ENCODE results near the gene ST3GAL3. TPM values are rescaled to one million over a fixed set of nuclear protein-coding genes. Genes with fewer than 3 reads are reported as not detected.

The ST3GAL3 gene
- total and polyA plus RNA-seq, 2 of the 13 experiments (the other 11 are each of a cell fraction or from before 2014, with no cell fraction given) = 5.1 to 8.1 TPM

DNA sequence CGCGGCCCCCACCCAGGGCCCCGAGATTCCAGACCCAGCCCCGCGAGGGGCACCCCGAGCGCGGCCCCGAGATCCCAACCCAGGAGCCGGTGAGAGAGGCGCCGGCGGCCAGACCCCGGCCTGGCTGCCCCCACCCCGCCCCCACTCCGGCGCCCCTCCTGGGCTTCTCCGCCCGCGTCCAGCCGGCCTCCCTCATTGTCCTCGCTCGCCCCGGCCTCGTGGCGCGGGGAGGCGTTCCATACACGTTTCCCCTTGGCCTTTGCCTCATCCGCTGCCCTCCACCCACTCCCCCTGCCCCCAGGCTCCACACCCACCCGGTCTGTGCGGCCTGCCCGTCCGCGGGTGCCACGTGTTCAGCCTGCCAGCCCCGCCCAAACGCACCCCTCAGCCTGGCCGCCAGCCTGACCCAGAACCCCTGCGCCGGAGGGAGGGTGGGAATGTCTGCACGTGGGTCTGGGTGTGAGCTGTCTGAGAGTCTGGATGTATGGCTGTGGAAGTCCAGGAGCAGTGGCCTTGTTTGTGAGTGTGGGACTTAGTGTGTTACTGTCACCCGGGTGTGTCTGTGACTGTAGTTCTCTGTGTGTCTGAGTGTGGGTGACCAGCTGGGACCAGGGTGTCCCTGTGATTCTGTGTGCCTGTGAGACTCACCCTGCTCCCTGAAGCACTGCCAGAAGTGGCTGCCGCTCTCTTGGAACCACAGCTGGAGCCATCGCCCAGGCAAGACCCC, 272.4 kb downstream of the ST3GAL3 start (continued):
- TF ChIP-seq, protein P1, sequence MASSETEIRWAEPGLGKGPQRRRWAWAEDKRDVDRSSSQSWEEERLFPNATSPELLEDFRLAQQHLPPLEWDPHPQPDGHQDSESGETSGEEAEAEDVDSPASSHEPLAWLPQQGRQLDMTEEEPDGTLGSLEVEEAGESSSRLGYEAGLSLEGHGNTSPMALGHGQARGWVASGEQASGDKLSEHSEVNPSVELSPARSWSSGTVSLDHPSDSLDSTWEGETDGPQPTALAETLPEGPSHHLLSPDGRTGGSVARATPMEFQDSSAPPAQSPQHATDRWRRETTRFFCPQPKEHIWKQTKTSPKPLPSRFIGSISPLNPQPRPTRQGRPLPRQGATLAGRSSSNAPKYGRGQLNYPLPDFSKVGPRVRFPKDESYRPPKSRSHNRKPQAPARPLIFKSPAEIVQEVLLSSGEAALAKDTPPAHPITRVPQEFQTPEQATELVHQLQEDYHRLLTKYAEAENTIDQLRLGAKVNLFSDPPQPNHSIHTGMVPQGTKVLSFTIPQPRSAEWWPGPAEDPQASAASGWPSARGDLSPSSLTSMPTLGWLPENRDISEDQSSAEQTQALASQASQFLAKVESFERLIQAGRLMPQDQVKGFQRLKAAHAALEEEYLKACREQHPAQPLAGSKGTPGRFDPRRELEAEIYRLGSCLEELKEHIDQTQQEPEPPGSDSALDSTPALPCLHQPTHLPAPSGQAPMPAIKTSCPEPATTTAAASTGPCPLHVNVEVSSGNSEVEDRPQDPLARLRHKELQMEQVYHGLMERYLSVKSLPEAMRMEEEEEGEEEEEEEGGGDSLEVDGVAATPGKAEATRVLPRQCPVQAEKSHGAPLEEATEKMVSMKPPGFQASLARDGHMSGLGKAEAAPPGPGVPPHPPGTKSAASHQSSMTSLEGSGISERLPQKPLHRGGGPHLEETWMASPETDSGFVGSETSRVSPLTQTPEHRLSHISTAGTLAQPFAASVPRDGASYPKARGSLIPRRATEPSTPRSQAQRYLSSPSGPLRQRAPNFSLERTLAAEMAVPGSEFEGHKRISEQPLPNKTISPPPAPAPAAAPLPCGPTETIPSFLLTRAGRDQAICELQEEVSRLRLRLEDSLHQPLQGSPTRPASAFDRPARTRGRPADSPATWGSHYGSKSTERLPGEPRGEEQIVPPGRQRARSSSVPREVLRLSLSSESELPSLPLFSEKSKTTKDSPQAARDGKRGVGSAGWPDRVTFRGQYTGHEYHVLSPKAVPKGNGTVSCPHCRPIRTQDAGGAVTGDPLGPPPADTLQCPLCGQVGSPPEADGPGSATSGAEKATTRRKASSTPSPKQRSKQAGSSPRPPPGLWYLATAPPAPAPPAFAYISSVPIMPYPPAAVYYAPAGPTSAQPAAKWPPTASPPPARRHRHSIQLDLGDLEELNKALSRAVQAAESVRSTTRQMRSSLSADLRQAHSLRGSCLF (CRISPR knock-in tag; IDR thresholded peaks at IDR 0.05; ENCODE audit: borderline replicate concordance) = no peak
- TF ChIP-seq CHD2 (IDR thresholded peaks at IDR 0.05; ENCODE audit: low read depth, low read length) (no peak), KAT8 (CRISPR knock-in tag; IDR thresholded peaks at IDR 0.05) (0 out of 2 replicates have a peak, but pooled peaks have one; percentile 26), ZNF879 (CRISPR knock-in tag; IDR thresholded peaks at IDR 0.05) (no peak), PRPF4 (IDR thresholded peaks at IDR 0.05; ENCODE audit: low read depth, low read length, poor library complexity, severe bottlenecking) (no peak), FOSL2 (CRISPR knock-in tag; IDR thresholded peaks at IDR 0.05) (peak; percentile 6; the same call in 1 of the 2 replicates), MXI1 (IDR thresholded peaks at IDR 0.05; ENCODE audit: borderline replicate concordance, low read depth, low read length) (peak; percentile 68; the same call in 1 of the 3 replicates), ZNF510 (CRISPR knock-in tag; IDR thresholded peaks at IDR 0.05; ENCODE audit: low read depth) (0 out of 2 replicates have a peak, but pooled peaks have one; percentile 77), ZSCAN22 (CRISPR knock-in tag; IDR thresholded peaks at IDR 0.05) (no peak; the same call in 1 of the 2 replicates), MTF1 (CRISPR knock-in tag; IDR thresholded peaks at IDR 0.05) (no peak)
- TF ChIP-seq, protein P2, sequence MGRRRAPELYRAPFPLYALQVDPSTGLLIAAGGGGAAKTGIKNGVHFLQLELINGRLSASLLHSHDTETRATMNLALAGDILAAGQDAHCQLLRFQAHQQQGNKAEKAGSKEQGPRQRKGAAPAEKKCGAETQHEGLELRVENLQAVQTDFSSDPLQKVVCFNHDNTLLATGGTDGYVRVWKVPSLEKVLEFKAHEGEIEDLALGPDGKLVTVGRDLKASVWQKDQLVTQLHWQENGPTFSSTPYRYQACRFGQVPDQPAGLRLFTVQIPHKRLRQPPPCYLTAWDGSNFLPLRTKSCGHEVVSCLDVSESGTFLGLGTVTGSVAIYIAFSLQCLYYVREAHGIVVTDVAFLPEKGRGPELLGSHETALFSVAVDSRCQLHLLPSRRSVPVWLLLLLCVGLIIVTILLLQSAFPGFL (CRISPR knock-in tag; IDR thresholded peaks at IDR 0.05) = no peak
- TF ChIP-seq, protein P3, sequence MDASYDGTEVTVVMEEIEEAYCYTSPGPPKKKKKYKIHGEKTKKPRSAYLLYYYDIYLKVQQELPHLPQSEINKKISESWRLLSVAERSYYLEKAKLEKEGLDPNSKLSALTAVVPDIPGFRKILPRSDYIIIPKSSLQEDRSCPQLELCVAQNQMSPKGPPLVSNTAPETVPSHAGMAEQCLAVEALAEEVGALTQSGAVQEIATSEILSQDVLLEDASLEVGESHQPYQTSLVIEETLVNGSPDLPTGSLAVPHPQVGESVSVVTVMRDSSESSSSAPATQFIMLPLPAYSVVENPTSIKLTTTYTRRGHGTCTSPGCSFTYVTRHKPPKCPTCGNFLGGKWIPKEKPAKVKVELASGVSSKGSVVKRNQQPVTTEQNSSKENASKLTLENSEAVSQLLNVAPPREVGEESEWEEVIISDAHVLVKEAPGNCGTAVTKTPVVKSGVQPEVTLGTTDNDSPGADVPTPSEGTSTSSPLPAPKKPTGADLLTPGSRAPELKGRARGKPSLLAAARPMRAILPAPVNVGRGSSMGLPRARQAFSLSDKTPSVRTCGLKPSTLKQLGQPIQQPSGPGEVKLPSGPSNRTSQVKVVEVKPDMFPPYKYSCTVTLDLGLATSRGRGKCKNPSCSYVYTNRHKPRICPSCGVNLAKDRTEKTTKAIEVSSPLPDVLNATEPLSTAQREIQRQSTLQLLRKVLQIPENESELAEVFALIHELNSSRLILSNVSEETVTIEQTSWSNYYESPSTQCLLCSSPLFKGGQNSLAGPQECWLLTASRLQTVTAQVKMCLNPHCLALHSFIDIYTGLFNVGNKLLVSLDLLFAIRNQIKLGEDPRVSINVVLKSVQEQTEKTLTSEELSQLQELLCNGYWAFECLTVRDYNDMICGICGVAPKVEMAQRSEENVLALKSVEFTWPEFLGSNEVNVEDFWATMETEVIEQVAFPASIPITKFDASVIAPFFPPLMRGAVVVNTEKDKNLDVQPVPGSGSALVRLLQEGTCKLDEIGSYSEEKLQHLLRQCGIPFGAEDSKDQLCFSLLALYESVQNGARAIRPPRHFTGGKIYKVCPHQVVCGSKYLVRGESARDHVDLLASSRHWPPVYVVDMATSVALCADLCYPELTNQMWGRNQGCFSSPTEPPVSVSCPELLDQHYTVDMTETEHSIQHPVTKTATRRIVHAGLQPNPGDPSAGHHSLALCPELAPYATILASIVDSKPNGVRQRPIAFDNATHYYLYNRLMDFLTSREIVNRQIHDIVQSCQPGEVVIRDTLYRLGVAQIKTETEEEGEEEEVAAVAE (CRISPR knock-in tag; IDR thresholded peaks at IDR 0.05; ENCODE audit: borderline replicate concordance) = 0 out of 2 replicates have a peak, but pooled peaks have one; percentile 31
- TF ChIP-seq, protein P4, sequence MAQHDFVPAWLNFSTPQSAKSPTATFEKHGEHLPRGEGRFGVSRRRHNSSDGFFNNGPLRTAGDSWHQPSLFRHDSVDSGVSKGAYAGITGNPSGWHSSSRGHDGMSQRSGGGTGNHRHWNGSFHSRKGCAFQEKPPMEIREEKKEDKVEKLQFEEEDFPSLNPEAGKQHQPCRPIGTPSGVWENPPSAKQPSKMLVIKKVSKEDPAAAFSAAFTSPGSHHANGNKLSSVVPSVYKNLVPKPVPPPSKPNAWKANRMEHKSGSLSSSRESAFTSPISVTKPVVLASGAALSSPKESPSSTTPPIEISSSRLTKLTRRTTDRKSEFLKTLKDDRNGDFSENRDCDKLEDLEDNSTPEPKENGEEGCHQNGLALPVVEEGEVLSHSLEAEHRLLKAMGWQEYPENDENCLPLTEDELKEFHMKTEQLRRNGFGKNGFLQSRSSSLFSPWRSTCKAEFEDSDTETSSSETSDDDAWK (CRISPR knock-in tag; IDR thresholded peaks at IDR 0.05) = no peak
- TF ChIP-seq, protein P5, sequence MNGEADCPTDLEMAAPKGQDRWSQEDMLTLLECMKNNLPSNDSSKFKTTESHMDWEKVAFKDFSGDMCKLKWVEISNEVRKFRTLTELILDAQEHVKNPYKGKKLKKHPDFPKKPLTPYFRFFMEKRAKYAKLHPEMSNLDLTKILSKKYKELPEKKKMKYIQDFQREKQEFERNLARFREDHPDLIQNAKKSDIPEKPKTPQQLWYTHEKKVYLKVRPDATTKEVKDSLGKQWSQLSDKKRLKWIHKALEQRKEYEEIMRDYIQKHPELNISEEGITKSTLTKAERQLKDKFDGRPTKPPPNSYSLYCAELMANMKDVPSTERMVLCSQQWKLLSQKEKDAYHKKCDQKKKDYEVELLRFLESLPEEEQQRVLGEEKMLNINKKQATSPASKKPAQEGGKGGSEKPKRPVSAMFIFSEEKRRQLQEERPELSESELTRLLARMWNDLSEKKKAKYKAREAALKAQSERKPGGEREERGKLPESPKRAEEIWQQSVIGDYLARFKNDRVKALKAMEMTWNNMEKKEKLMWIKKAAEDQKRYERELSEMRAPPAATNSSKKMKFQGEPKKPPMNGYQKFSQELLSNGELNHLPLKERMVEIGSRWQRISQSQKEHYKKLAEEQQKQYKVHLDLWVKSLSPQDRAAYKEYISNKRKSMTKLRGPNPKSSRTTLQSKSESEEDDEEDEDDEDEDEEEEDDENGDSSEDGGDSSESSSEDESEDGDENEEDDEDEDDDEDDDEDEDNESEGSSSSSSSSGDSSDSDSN (CRISPR knock-in tag; IDR thresholded peaks at IDR 0.05) = peak; percentile 47; the same call in 1 of the 2 replicates

Data from HepG2 (cell line).